ENCODE data around the gene FOXP1.
A peak's percentile ranks its signal among the peaks of the same experiment; 100 is the strongest.

Gene FOXP1

GRCh38 chr3:71456826-71457225 is 126.7 kb downstream of the FOXP1 start:
- TF ChIP-seq CTCF (conservative IDR thresholded peaks at IDR 0.05; ENCODE audit: control insufficient read depth, insufficient read depth, low read depth, low read length) = no peak
- H3K4me3 ChIP-seq (ENCODE audit: control insufficient read depth, low read depth, low read length) = no peak overlapping the region
- no peak for DNase-seq (ENCODE audit: low read depth)

- no peak for DNase-seq (ENCODE audit: low read depth)
- peak; percentile 9 for TF ChIP-seq CTCF (conservative IDR thresholded peaks at IDR 0.05; ENCODE audit: control insufficient read depth, insufficient read depth, low read depth, low read length)
- H3K4me3 ChIP-seq (ENCODE audit: control insufficient read depth, low read depth, low read length) = no peak overlapping the region
These were observed 127.4 kb downstream of the FOXP1 start for GRCh38 chr3:71456156-71456555.

- H3K4me3 ChIP-seq (ENCODE audit: control insufficient read depth, low read depth, low read length) = no peak overlapping the region
- no peak for DNase-seq (ENCODE audit: low read depth)
These were observed 128.8 kb downstream of the FOXP1 start for GRCh38 chr3:71454512-71455403.

GRCh38 chr3:71453822-71454511 is 129.6 kb downstream of the FOXP1 start:
- TF ChIP-seq CTCF (conservative IDR thresholded peaks at IDR 0.05; ENCODE audit: control insufficient read depth, insufficient read depth, low read depth, low read length) = no peak
- H3K4me3 ChIP-seq (ENCODE audit: control insufficient read depth, low read depth, low read length) = no peak overlapping the region
- DNase-seq (ENCODE audit: low read depth) = no peak

More at GRCh38 chr3:71454512-71455403, 128.8 kb downstream of the FOXP1 start:
- TF ChIP-seq CTCF (conservative IDR thresholded peaks at IDR 0.05; ENCODE audit: control insufficient read depth, insufficient read depth, low read depth, low read length) = no peak

GRCh38 chr3:71453319-71453718 is 130.2 kb downstream of the FOXP1 start:
- TF ChIP-seq CTCF (conservative IDR thresholded peaks at IDR 0.05; ENCODE audit: control insufficient read depth, insufficient read depth, low read depth, low read length) = no peak

GRCh38 chr3:71451812-71452211 is 131.7 kb downstream of the FOXP1 start:
- DNase-seq (ENCODE audit: low read depth) = no peak
- H3K4me3 ChIP-seq (ENCODE audit: control insufficient read depth, low read depth, low read length) = no peak overlapping the region

More at GRCh38 chr3:71453319-71453718, 130.2 kb downstream of the FOXP1 start:
- DNase-seq (ENCODE audit: low read depth) = no peak
- H3K4me3 ChIP-seq (ENCODE audit: control insufficient read depth, low read depth, low read length) = no peak overlapping the region

More at GRCh38 chr3:71451812-71452211, 131.7 kb downstream of the FOXP1 start:
- TF ChIP-seq CTCF (conservative IDR thresholded peaks at IDR 0.05; ENCODE audit: control insufficient read depth, insufficient read depth, low read depth, low read length) = no peak
